HG03469 (cell line): ENCODE results near the gene LRRC26.

ENCODE experiments used
- ATAC-seq: cut with Tn5 transposase; IDR thresholded peaks from one replicate; pipeline ENCODE4 v1.9.1; 2021; ENCODE audit warnings: mild to moderate bottlenecking, moderate library complexity, moderate number of reproducible peaks; ENCODE audit not compliant: unreplicated experiment

Gene LRRC26

DNA sequence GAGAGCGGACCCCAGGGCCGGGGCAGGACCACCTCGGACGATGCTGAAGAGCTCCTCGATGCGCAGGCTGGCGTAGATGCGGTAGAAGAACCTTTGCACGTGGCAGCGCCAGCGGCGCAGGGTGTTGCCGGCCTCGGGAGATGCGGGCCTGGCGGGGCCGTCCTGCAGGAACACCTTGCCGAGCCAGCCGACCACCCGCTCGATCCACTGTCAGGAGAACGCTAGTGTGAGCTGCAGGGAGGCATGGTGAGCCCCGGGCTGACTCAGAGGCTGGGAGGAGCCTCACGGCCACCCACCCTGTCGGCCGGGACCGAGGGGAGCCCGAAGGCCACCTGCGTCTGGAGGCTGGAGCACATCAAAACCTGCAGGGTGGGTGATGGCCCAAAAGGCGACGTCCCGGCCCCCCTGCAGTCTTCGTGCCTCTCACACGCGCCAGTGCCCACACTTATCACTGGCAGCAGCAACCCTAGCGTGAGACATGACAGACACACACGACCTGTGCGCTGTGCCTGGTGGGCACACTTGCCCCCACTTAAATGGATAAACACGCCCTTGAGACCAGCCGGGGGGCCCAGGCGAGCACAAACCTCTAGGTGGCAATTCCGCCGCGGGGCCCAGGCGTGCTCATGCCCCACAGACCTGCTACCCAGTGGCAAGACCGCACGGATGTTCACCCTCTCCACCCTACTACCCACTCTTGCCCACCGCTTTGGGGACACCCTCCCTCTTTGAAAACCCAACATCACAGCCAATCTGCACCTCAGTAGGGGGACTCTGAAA, 15.2 kb upstream of the LRRC26 start:
- no peak for ATAC-seq

DNA sequence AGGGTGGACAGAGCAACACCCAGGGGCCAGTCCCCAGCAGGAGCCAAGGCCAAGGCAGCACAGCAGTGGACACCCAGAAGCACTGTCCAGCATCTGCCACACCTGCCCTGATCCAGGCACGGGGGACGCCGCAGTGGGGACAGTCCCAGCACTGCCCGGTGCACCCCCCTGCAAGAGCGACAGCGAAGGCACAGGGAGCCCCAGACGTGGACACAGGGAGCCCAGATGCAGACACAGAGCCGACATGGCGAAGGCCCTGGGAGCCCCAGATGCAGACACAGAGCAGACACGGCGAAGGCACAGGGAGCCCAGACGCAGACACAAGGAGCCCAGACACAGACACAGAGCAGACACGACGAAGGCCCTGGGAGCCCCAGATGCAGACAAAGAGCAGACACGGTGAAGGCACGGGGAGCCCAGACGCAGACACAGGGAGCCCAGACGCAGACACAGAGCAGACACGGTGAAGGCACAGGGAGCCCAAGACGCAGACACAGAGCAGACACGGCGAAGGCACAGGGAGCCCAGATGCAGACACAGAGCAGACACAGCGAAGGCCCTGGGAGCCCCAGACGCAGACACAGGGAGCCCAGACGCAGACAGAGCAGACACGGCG, 14.2 kb upstream of the LRRC26 start:
- ATAC-seq: no peak

DNA sequence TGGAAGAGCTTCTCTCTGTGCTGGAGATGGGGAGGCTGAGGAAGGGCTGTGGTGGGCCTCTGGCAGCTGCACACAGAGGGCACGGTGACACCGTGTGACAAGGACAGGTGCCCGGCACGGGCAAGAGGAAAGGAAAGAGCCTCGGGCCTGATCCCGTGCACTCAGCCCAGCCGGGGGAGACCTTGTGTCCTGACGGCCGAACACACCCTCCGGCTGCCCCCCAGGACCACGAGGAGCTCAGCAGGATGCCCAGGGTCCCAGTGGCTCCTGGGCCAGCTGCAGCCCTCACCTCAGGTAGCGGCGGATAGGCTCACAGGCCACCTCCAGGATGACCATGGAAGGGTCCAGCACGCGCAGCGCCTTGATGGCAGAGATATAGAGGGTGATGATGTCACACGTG, 13.0 kb upstream of the LRRC26 start:
- no peak for ATAC-seq

DNA sequence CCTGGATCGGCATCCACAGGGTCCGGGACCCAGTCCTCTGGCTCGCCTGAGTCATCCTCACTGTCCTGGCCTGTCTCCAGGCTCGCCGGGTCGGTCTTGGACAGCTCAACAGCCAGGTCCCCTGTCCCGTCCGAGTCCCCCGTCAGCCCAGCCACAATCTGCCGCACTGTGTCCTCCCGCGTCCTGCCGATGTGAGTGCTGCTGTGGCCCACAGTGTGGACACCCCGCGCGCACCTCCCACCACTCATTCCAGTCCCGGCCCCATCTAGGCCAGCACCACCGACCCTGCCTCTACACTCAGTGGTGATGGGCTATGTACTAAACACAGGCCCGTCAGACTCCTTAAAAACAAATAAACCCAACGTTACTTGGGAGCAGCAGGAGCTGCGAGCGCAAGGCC, 11.8 kb upstream of the LRRC26 start:
- ATAC-seq: no peak

DNA sequence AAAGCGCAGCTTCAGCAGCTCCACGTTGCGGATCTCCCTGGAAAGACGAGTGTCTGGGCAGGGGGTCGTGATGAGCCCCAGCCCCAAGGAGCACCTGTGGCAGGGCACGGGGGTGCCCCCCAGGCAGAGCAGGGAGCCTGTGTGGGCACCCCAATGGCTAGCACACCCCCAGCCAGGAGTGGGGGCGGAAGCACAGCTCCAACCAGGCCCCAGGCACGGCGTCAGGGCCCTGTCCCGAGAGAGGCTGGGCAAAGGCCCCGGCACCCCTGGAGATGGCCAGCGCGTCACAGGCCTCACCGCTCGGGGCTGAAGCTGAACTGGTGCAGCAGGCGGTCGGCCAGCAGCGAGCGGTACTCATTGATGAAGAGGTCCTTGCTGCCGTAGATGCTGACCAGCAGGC, 10.6 kb upstream of the LRRC26 start:
- no peak for ATAC-seq

DNA sequence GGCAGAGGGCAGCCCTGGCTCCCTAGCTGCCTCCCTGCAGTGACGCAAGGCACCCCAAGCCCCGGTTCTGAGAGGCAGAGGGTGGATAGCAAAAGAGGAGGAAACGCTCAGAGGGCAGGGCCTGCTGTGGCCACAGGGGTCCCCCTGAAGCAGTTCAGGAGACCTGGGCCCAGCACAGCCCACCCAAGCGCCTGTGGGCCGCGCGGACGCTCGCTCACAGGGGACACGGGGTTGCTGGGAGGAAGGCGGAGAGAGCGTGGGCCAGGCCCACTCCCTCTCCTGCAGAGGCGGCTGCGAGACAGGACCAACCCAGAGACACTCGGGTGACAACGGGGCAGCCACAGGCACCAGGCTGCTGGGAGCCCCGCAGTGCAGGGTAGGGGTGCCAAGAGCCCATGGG, 9.9 kb upstream of the LRRC26 start:
- no peak for ATAC-seq

DNA sequence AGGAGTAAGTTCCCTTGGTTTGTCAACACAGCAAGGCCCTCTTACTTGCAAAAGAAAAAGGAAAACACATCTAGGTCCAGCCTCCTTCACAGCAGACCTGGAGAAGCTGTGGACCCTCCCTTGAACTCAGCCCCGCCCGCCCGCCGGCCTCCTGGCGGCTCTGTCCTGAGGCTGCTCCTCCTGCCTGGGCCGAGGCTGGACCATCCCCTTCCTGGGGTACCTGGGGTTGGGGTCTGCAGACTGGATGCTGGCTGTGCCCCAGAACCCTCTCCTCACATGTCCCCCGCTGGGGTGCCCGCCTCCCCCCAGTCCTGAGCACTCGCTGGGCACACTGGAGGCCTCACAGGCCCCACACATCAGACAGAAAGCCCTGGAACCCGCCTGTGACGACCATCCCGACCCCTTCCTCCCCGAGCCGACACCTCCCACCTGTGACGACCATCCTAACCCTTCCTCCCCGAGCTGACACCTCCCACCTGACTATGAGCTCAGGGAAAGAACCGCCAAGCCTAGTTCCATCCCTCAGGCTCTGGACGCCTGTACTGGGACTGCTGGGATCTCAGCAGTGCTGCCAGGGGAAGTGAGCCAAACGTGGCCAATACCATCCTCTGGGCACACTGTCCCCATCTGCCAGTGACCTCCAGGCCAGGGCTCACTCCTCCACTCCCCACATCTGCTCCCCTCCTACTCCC, 9.2 kb upstream of the LRRC26 start:
- ATAC-seq: no peak

DNA sequence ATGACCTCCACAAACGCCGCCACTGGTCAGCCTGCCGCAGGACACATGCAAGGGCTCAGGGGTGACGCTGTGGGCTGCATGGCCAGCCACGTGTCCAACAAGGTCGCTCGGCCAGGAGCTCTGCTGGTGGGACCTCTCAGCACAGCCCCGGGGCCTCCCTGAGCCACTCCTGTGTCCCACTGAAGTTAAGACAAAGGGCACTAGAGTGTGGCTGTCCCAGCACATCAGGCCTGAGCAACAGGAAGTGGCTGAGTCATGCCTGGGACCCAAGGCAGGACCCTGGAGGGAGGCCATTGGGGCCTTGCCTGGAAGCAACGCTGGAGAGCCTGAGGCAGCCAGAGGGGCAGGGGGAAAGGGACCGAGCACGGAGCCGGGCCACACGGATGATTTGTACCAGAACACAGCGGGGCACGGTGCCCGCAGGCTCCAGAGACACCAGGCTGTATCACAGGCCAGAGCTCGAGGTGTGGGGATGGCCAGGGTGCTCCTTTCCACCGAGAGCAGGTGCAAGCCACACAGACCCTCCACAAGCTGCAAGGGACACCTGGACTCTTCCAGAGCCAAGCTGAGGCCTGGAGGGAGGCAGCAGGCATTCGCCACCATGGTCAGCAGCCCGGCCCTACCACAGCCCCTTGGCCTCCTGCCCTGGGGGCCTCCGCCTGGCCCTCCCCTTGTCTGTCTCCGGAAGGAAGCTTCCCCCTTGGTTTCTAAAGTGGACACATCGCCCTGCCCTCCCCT, 8.5 kb upstream of the LRRC26 start:
- ATAC-seq: no peak

DNA sequence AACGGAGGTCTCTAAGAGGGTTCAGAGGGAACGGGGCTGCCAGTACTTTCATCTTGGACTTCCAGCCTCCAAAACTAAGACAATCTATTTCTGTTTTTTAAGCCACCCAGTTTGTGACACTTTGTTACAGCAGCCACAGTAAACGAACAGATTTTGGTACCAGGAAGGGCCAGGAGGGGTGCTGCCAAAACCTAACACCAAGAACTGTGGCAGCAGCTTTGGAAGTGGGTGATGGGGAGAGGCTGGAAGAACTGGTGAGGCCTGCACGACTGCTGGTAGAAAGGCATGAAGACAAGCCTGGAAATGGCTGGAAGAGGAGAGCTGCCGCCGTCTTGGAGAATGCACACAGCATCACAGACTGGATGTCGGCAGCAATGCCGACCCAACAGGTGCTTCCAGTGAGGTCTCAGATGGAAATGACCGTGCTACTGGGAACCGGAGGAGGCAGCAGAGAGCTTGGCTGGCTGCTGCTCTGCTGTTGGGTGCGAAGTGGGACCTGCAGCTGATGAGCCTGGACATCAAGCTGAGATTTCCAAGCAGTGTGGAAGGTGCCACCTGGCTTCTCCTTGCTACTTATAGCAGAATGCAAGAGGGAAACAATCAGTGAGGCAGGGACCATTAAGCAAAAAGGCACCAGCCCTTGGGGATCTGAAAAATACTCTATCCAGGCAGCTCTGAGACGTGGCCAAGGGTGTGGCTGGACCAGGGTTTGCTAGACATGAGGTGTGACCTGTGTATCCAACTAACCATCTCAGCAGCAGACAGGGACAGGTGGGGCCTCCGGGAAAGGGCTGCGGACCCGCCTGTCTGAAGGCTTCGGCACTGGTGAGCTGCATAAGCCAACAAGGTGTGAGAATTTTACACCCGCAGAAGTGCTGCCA, 6.7 kb upstream of the LRRC26 start:
- ATAC-seq: no peak

DNA sequence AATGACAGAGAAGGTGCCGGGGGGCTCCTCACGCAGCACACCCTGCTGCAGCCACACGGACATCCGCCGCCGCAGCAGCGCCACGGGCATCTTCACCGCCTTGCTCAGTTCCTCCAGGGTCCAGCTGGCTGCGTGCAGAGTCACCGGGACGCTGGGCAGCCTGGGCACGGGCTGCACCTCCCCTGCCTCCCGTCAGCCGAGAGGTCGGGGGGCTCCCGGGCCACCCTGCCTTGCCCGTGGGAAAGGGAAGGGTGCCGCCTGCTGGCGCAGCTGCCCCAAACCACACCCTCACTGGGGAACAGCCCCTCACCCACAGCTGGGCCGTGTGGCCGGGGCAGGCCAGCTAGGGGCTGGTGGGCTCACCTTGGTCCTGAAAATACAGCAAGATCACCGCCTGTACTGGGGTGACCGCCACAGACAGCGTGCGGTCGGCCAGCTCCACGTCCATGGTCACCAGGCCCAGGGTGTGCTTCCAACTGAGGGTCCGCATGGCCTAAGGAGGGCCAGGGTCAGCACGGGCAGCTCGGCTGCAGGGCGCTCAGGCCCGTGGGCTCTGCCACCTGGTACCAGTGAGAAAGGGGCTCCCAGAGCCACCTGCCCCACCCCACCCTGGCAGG, 5.6 kb upstream of the LRRC26 start:
- no peak for ATAC-seq

DNA sequence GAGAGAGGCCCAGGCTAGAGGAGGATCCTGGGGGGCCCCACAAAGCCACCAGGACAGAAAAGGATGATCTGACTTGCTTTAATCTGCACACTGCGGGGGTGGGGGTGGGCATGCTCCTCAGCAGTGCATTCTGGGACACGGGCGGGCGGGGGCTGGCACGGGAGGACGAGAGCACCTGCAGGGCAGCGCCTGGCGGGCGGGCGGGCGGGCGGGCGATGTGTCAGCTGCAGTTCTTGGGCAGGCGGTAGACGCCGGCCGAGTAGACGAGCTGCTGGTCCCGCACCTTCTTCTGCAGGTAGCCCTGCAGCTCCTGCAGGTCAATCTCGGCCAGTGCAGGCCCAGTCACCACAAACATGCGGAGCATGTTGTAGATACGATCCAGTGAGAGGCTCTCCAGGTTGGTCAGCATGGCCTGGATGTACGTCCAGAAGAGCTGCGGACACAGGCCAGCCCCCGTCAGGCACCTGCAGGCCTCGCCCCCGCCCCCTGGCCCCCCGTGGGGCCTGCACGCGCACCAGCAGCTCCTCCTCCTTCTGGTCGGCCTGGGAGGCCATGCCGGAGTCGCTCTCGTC, 5.0 kb upstream of the LRRC26 start:
- no peak for ATAC-seq

DNA sequence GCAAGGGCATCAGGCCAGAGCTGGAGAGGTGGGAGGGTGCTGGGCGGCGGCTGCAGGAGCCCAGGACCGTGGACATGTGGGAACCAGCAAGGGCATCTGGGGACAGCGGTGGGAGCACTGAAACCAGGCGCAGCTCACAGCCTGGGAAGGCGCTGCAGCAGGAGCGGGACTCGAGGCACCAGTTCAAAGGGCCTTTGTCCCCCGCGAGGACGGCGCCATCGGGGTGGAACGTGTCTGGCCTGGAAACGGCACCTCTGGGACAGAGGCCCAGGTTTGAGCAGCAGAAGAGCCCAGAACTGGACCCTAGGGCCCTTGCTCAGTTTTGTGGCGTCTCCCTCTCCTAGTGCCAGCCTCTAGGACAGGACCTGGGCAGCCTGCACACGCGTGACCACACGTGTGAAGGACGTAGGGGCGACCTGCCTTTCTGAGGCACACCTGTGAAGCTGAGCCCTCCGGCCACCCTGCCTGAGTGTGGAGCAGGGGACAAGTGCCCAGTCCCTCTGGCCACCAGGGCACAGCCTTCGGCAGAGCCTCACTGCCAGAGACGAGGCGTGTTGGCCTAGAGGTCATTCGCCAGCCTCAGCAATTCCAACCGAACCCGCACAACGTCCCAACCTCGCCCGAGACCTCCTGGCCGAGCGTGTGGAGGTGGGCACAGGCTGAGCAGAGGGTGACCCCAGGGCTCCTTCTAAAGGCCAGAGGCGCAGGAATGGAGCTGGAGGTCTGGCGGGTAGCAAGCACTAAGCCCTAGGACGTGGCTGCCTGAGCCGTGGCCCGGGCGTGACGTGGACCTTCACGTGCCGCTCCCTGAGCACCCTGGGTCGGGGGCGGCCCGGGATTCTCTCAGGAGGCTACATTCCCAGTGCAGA, 4.2 kb upstream of the LRRC26 start:
- ATAC-seq: no peak

DNA sequence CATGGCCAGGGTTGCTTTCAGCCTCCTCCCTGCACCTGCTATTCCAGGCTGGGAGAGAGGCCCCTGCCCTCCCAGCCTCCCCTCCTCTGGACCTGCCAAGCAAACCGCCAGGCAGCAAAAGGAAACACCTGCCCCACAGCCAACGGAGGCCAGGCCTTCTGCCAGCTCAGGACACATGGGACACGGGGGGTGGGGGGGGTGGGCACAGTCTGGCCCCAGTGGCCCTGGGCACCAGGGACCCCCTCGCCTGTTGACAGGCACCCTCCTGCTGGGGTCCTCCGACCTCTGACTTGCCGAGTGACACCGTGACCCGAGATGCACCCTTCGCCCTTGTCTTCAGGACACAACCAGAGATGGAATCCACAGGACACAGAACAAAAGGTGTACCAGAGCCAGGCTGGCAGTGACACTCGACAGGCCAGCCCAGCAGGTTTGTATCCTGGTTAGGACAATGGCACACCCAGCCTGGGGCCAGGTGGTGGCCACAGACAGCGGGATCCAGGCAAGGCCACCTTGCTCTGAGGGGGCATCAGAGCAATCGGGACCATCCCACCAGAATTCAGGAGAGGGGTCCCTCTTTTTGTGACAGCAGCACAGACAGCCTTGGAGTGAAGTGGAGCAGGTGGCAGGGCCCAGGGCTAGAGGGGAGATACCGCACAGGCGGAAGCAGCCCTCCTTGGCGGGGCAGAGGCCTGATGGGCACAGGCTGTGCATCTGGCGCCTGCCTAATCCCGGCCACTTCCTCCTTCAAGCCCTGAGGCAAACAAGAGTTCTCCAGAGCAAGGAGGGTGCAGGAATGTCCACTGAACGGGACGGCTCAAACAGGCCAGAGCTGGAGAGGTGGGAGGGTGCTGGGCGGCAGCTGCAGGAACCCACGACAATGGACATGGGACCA, 3.3 kb upstream of the LRRC26 start:
- no peak for ATAC-seq

DNA sequence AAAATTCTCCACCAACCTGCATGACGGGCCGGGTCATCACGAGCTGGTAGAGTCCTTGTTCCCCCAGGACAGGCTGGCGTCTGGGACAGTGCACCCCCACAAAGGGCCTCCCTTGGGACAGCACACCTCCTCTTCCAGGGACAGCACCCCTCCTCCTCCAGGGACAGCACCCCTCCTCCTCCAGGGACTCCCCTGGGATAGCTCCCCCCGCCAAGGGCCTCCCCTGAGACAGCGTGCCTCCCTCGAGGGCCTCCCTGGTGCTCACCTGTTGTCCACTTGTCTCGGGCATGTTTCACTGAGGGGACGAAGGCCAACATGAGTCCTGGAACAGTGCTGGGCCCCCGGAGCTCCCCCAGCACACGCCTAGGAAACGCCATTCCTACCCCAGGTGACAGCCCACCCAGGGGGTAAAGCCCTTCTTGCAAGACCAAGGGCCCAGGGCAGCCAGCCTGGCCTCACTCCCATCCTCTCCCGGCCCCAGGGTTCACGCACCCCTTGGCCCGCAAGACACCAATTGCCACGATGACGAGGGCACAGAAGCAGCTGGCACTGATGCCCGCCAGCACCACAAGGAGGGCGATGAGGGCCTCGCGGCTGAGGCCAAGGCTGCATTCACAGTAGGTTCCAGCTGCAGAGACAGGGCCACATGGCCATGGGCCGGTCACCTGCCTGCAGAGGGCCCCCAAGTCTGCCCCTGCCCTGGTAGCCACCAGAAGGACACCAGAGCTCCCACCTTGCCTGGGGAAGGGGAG, 1.5 kb upstream of the LRRC26 start:
- no peak for ATAC-seq

DNA sequence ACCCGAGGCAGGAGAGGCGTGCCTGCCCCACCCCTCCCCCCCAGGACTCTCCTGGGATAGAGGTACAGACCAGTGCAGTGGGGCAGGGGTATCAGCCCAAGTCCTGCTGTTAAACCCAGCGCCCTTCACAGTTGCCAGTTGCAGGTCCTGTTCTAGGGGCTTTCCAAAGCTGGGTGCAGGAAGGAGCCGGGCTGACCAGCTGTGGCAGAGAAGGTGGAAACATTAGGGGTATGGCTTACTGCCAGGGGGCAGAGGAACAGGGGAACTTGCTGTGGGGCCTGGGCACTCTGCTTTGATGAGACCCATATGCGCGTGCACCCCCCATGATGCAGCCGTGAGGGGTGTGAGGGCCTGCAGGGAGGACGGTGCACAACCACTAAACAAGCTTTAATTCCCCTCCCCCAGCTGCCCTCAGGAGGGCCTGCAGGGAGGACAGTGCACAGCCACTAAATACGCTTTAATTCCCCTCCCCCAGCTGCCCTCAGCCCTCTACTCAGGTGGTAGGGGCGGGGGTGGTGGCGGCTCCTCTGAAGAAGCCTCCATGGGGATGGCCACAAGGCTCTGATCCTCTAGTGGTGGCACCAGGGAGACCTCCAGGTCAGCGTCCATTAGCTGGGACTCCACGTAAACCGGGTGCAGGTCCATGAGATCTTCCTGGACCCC, 766 bp upstream of the LRRC26 start:
- no peak for ATAC-seq
